SK-N-SH treated with all-trans-retinoic acid at 6 μM for 48 hours (cell line): Measurements from ENCODE around the gene HEATR3.

Experiments used
- ARNTL ChIP-seq: fragments of 450-650 bp; formaldehyde crosslinking; IDR thresholded peaks from 2 replicates; pipeline ENCODE4 v1.5.0; 2020; ENCODE audit warnings: low read depth, mild to moderate bottlenecking, moderate library complexity, borderline replicate concordance
- SNAI2 ChIP-seq: fragments of 250-450 bp; sonication (Bioruptor Pico); IDR thresholded peaks from 2 replicates; pipeline ENCODE4 v1.5.0; 2020; ENCODE audit warnings: mild to moderate bottlenecking, moderate library complexity

DNA sequence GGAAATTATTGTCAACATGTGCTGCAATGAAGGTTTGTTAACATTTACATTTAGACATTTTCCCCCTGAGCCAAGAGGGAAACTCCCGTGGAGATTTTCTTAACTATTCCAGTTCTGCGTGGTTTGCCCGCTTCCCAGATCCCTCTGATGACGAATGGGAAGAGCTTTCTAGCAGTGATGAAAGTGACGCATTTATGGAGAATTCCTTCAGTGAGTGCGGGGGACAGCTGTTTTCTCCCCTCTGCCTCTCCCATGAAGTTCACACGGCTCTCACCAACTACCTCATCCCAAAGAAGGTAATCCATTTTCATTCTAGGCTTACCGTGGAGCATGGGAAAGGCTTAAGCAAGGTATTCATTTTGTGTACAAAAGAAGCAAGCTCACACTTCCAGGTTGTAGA lies 18.2 kb downstream of the HEATR3 start:
- no peak for TF ChIP-seq SNAI2
- no peak for TF ChIP-seq ARNTL (CRISPR knock-in tag)
